Measurements from ENCODE around the gene AFAP1.
"Not testable (repeated sequence)": the region's sequence is repeated elsewhere in the genome, so short reads cannot be mapped to it uniquely, and the experiment has no call there.

Gene AFAP1

GRCh38 chr4:7944599-7945220, 5.0 kb upstream of the AFAP1 start:
- no peak for DNase-seq

GRCh38 chr4:7943688-7944087, 4.0 kb upstream of the AFAP1 start:
- not testable (repeated sequence) for DNase-seq

GRCh38 chr4:7943211-7943610, 3.5 kb upstream of the AFAP1 start:
- no peak for DNase-seq

- DNase-seq, result no peak
Observed at GRCh38 chr4:7941965-7942496, 2.4 kb upstream of the AFAP1 start.

- no peak for DNase-seq
Observed at GRCh38 chr4:7941111-7941964, 1.7 kb upstream of the AFAP1 start.

- peak; percentile 4 for DNase-seq
Observed at GRCh38 chr4:7938609-7939376, 868 bp downstream of the AFAP1 start.

GRCh38 chr4:7938266-7938608, 1.4 kb downstream of the AFAP1 start:
- DNase-seq, result no peak

GRCh38 chr4:7937006-7937405, 2.7 kb downstream of the AFAP1 start:
- no peak for DNase-seq

- no peak for DNase-seq
Observed at GRCh38 chr4:7933651-7934510, 5.8 kb downstream of the AFAP1 start.

- DNase-seq, result no peak
Observed at GRCh38 chr4:7932287-7932686, 7.4 kb downstream of the AFAP1 start.

GRCh38 chr4:7929118-7929951, 10.3 kb downstream of the AFAP1 start:
- no peak for DNase-seq

- DNase-seq, result no peak
Observed at GRCh38 chr4:7928711-7929110, 10.9 kb downstream of the AFAP1 start.

- no peak for DNase-seq
Observed at GRCh38 chr4:7926822-7927221, 12.8 kb downstream of the AFAP1 start.

GRCh38 chr4:7924570-7924969, 15.1 kb downstream of the AFAP1 start:
- DNase-seq, result no peak

GRCh38 chr4:7924163-7924562, 15.5 kb downstream of the AFAP1 start:
- DNase-seq, result no peak

GRCh38 chr4:7922466-7922865, 17.2 kb downstream of the AFAP1 start:
- no peak for DNase-seq

- no peak for DNase-seq
Observed at GRCh38 chr4:7918981-7919380, 20.7 kb downstream of the AFAP1 start.

- DNase-seq, result not testable (repeated sequence)
Observed at GRCh38 chr4:7918187-7918586, 21.5 kb downstream of the AFAP1 start.

GRCh38 chr4:7917669-7918068, 22.0 kb downstream of the AFAP1 start:
- no peak for DNase-seq

GRCh38 chr4:7915875-7916242, 23.8 kb downstream of the AFAP1 start:
- DNase-seq, result no peak

GRCh38 chr4:7912826-7913225, 26.8 kb downstream of the AFAP1 start:
- no peak for DNase-seq

All from T-helper 9 cell (primary cell).